Measurements from ENCODE around the gene DSG2.

DNA sequence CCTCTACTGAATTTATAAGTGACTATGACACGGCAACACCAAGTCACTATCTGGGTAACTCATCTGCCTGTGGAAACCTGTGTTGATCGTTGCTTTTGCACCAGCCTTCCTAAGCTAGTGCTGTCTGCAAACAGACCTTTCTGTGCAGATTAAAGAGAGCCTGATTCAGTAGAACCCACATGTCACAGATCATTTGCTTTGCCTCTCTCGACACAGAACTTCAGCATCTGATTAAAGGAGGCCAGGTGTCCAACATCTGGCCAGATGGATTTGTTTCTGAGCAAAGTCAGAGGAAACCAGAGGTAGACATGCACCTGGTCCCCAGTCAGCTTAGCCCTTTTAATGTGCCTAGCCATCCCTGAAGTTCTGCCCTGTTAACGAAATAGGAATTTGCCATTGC is 78.7 kb downstream of the DSG2 start:
- TF ChIP-seq, protein P1, sequence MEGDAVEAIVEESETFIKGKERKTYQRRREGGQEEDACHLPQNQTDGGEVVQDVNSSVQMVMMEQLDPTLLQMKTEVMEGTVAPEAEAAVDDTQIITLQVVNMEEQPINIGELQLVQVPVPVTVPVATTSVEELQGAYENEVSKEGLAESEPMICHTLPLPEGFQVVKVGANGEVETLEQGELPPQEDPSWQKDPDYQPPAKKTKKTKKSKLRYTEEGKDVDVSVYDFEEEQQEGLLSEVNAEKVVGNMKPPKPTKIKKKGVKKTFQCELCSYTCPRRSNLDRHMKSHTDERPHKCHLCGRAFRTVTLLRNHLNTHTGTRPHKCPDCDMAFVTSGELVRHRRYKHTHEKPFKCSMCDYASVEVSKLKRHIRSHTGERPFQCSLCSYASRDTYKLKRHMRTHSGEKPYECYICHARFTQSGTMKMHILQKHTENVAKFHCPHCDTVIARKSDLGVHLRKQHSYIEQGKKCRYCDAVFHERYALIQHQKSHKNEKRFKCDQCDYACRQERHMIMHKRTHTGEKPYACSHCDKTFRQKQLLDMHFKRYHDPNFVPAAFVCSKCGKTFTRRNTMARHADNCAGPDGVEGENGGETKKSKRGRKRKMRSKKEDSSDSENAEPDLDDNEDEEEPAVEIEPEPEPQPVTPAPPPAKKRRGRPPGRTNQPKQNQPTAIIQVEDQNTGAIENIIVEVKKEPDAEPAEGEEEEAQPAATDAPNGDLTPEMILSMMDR (IDR thresholded peaks at IDR 0.05; ENCODE audit: poor library complexity, severe bottlenecking): no peak
- TF ChIP-seq TAF1 (IDR thresholded peaks at IDR 0.05; ENCODE audit: low read depth) (no peak), MXI1 (conservative IDR thresholded peaks at IDR 0.05; ENCODE audit: poor library complexity, severe bottlenecking) (no peak), EP300 (conservative IDR thresholded peaks at IDR 0.05; ENCODE audit: poor library complexity, severe bottlenecking) (no peak), POLR2AphosphoS5 (IDR thresholded peaks at IDR 0.05) (no peak)
